Stimulated activated CD8-positive, alpha-beta memory T cell treated with anti-CD3 and anti-CD28 coated beads, Interleukin-4, amount 100 ng/mL, for 1 hour (primary cell): ENCODE data around the gene FGF1.

Experiments used
- DNase-seq, 2 donors: peaks; one replicate each; pipeline ENCODE4 v3.0.0-alpha.2; 2020; ENCODE audit warnings: low read depth in 2 of 2, low spot score in 1 of 2

Gene FGF1

DNA sequence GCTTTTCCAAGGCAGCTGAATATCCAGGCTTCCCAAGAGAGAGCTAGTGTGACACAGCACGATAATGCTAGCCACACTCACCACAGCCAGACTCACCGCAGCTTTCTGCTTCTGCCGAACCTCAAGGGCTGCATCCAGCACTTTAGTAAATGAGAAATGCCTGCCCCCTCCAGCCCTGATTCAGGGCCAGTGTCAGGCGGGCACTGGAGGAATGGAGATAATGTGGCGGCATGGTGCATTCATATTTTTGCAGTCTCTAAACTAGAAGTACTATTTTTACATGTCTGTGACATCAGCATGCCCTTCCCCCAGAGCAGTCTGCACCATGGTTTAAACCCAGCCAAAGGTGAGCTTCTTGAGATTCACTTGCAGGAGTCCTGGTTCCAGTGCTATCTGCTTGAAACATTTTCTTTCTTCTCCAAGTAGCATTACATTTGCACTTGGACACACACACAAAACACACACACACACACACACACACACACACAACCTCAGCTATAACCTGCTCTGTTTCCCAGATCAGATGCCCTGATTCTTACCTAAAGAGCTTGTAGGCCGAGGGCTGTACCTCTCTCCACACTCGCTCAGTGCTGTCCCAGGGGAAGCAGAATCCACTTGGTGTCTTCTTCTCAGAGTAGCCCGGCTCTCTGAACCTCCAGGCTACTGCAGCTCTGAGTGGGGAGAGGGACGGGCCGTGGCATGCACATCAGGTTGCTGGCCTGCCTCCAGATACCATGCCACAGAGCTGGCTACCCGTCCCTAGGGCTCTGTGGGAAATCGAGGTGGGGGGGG lies at the start of gene FGF1:
TSS of gene FGF1 (minus strand) at position 673 of the 792 bp plus-strand sequence. CDS start 71,963 bp downstream, outside the sequence.
- DNase-seq: no peak

DNA sequence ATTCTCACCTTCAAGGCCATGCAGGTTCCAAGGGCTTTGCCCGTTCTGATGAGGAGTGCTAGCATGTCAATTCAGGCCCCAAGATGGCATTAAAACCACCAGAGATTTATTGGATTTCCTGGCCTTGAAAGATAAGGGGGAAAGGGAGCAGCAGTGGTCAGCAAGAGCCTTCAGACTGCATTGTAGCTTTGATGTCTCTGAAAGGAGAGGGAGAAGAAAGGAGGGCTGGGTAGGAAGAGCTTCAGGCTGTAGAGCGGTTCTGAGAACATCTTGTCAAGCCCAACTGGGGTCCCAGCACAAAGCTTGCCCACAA lies 41.8 kb upstream of the FGF1 start:
- DNase-seq: no peak

DNA sequence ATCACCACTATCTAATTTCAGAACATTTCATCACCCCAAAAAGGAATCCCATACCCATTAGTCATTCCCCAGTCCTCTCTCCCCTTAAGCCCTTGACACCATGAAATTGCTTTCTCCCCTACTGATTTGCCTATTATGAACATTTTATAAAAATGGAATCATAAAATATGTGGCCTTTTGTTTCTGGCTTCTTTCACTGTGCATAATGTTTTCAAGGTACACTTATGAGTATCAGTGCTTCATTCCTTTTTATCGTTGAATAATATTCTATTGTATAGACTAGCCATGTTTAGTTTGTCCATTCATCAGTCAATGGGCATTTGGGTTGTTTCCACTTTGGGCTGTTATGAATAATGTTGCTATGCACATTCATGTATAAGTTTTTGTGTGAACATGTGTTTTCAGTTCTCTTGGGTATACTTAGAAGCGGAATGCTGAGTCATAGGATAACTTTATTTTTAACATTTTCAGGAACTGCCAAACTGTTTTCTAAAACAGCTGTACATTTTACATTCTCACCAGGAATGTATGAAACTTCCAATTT lies 40.4 kb upstream of the FGF1 start:
- no peak for DNase-seq

DNA sequence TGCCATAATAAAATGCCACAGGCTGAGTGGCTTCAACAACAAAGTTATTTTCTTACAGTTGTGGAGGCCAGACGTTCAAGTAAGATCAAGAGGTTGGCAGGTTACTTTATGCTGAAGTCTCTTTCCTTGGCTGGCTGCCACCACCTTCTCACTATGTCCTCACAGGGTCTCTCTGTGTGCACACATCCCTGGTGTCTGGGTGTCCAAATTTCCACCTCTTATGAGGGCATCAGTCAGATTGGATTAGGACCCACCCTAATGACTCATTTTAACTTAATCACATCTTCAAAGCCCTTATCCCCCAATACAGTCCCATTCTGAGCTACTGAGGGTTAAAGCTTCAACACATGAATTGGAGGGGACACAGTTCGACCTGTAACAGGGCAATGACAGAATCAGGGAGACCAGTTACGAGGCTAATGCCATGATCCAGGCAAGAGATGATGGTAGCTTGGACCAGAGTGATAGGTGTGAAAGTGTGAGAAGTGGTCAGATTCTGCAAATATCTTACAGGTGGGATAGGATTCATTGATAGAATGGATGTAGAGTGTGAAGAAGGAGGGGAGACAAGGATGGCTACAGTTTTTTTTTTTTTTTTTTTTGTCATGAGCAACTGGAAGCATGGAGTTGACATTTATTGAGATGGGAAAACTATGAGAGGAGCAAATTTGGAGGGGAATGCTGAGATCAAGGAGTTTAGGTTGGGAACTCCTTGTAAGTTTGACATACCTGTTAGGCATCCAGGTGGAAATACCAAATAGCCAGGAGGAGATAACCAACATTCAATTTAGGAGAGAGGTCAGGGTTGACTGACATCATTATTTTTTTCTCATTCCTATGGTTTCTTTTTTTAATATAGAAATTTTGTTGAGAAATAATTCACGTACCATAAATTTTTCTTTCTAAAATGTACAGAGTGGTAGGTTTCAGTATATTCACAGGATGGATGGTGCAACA lies 39.6 kb upstream of the FGF1 start:
- no peak for DNase-seq

DNA sequence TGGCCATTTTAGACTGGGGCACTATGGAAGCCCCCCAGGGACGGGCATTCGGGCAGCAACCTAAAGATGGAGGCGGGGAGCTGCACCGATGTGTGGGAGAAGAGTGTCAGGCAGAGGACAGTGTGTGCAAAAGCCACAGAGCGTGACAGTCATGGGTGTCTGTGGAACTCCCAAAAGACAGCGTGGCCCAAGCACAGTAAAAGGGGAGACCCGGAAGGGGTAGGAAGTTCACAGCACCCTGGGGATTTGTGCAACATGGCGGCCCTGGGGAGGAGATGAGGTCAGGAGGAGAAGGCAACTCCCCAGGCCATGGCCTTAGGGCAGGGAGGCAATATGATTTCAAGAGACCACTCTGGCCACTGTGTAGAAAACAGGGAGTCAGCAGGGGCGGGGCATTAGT lies 38.9 kb upstream of the FGF1 start:
- DNase-seq: no peak

DNA sequence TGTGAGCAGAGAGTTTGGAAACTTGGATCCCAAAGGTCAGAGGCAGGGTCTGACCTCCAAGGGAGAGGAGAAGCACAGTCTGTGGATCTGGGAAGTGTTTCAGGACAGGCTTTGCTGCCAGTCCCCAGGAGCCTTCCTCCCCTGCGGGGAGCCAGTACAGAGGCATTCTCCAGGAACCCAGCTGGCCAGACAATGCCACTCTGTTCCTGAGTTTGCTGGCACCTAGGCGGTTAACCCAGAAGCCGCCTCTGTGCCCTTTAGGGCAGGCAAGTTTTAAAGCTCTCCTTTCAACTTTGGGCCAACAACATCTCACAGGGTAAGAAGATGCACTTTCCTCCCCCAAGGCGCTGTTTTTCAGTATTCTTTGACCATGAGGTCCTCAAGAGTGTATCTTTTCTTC lies 37.0 kb upstream of the FGF1 start:
- no peak for DNase-seq

DNA sequence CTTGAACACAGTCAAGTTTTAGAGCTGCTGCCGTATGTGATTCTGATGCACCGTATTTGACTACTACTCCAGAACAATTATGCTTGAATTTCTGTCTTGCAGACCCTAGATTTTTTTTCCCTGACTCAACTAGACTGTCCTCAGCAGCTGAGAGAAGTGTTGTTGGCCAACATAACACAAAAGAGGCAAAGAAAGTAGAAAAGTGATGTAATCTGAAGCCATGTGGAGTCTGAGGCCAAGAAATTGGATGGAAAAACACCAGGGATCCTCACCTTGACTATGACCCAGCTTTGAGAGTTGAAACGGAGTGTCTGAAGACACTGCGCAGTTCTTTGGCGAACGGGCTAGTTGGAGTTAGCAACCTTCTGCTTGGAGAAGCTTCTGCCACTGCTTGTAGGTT lies 36.3 kb upstream of the FGF1 start:
- no peak for DNase-seq

DNA sequence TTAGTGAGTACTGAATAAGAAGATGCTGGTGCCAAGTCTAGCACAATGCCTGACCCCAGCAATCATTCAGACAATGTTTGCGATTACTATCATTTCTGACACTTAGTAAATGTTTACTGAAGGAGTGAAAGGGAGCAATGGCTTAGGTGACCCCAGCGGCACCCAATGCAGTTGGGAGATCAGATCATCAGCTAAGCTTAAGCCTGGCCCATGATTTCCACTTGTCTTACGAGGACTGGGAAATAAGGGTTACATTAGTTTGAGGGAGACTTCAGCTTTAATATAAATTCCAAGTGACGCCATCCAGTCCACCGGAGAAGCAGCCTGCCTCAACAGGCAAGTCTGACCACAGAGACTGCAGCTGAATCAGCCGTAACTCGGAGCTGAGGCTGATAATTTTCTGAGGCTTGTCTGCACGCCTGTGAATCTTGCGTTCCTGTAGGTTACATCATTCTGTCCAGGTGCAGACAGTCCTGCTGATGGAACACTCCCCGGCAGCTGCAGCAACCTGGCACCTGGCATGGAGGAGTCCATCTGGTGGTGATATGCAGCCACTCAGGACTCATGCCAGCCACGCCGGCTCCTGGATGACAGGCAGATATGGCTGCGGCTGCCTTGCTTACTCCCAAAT lies 34.9 kb upstream of the FGF1 start:
- DNase-seq: no peak

DNA sequence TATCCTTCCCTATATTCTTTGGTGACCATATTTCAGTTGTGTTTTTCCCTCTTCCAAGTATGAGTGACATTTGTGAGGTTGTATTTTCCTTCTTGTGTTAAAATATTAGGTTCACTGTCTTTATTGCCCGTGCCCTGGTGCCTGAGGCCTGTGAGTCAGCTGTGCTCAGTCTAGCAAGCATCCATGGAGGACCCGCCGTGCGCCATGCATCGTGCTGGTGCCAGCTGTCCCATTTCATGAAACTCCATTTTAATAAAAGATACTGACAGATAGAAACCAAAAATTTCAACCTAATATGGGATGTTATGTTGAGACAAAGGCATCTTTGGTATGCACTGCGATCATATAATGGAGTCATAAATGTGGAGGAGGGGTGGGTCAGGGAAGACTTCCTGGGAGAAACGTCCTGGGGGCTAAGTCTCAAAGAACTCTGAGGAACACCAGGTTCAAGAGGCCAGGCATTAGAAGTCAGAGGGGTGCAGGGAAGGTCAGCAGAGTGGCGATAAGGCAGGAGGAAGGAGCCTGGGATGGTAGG lies 34.0 kb upstream of the FGF1 start:
- no peak for DNase-seq

DNA sequence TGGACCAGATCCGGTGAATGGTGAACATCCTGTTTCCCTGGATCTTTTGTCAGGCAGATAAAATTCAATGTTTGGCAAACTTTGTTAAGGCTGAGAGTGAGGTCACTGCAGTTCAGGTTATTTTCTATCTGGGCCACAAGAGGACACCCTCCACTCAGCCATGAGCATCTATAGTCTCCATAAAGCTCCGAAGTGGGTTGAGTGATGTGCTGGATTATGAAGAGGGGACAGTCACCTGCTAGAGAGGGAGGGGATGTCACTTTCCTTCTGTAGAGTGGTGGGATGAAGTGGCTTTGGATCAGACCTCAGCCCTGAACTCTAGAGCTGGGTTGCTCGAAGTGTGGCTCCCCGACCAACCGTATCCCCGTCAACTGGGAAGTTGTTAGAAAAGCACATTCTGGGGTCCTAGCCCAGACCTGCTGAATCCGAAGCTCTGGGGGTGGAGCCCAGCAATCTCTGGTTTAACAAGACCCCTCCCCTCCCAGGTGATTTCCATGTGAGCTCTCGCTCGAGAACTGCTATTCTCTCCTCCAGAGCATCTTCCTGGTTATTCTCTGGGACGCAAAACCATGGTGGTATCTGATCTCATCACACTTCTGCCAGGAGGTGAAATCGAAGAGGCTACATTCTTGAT lies 31.8 kb upstream of the FGF1 start:
- no peak for DNase-seq

DNA sequence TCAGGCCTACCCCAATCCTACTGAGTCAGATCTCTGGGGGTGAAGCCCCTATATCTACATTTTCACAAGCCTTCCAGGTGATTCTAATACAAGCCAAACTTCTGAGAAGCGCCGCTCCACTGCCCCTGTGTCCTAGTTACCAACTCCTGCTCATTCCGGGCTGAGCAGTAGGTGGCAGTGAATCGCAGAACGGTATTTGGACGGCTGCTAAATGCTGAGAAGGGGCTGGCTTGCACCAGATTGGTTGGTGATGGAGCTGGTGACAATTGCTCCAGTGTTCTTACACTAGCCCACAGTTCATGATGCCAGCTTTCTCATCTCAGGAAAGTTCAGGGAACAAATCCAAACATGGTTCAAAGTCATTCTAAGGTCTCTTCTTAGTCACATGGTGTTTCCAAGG lies 31.1 kb upstream of the FGF1 start:
- DNase-seq: no peak

DNA sequence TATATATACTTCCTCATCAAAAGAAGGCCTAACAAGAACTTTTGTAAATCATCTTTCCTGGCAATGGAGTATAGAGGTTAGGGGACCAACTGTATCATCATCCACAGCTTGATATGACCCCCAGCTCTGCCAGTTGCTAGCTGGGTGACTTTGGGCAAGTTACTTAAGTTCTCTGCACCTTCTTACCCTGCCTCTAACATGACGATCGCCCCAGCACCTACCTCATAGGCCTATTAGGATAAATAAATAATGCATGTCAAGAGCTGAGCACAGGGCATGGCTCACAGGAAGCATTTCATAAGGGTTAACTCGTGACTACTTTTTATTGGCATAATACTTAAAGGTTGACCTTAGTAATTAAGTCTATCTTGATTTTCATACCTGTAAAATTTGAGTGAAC lies 29.4 kb upstream of the FGF1 start:
- DNase-seq: no peak

DNA sequence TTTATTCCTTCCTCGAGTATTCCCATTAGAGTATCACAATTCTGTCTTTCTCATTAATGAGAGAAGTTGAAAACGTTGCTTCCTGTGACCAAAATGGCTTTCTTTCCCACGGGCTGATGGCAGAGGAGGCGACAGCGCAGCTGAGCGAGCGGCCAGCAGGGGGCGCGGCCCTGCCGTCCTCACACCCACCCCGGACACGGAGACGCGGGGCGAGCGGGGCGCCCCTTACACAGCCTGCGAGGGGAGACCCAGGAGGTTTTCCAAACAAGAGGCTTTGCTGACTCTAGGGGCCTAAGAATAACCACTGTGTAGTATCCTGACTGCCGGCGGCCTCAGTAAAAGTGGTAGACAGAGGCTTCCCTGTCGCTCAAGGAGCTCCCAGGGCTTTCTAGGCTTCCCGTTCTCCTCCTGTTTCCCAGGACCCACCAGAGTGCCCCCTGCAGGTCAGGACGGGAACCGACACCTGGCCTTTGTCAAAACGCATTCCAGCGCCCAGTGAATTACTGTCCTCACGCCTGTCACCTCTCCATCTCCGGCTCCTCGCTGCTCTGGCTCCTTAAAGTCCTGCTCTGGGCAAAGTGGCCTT lies 27.3 kb upstream of the FGF1 start:
- peak; percentile 65 to 69 for DNase-seq

DNA sequence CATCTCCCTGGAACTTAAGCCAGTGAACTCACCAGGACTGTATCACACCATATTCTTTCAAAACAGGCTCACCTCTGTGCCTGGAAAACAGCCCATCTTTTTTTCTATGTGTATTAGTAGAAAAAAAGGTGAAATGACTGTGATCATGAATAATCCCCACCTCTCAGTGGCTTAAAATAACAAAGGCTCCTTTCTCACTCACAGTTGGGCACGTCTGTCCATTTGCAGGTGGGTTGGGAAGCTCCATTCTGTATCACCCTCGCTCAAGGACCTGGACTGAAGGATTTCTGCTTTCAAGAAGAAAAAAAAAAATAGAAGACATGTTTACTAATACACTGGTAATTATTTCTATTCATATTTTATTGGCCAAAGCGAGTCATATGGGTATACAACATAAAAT lies 17.3 kb upstream of the FGF1 start:
- no peak for DNase-seq

DNA sequence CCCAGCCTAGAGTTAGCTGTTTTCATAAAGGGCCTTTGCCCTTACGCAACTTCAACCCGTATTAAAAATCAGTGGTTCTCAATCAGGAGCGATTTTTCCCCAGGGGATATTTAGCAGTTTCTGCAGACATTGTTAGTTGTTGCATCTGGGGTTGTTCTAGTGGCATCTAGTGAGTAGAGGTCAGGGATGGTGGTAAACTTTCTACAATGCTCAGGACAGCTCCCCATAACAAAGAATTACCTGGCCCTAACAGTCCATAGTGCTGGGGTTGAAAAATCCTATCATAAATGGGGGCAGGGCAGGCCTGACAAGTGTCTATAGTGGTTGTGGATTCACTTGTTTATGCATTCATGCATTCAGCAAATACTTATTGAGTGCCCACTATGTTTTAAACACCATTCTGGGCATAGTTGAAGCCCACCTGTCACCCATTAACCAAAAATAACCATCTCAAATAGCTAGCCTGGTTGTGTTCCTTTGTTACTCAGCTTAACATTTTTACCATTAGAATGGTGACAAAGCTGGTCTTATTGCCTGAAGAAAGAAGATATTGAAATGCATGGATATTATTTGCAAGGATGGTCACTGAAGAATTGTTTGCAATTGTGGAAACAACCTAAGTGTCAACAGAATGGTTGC lies 15.9 kb upstream of the FGF1 start:
- no peak for DNase-seq

DNA sequence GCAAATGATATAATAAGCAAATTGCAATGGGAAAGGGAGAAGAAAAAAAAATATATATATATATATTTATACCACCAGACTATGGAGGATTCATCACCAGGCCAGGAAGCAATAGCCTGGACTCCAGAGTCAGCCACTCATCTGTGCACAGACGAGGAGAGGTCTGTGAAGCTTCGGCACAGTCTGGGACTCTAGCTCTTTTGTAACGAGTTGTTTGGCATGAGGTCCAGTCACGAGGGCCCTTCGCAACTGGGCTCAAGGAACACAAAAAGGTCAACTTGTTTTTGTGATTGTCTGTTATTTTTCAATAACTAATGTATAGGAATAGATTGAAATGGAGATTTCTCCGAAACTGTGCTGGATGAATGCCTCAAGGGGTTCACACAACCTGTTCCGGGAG lies 14.7 kb upstream of the FGF1 start:
- DNase-seq: no peak

DNA sequence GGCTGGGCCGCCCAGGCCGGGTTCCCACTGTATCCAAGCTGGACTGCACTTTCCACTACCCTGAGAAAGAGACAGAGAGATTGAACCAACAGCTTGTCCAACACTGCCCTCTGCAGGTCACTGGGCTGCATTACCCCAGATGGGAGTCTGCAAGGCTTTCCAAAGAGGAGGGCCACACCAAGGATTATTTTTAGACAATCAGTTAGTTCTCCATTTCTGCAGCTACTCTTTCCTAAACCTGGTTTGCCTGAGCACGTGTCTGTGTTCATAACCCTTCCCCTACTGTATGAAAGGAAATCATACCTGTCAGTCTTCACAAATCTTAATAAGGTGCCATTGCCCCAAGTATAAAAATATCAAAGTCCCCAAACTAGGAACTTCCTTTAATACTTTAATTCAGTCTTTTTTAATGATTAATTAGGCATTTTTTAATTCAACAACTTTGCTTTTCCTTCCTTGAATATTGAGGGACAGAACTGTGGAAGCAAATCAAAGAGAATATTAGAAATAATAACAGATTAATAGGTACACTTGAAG lies 13.4 kb upstream of the FGF1 start:
- peak; percentile 40 to 49 for DNase-seq

DNA sequence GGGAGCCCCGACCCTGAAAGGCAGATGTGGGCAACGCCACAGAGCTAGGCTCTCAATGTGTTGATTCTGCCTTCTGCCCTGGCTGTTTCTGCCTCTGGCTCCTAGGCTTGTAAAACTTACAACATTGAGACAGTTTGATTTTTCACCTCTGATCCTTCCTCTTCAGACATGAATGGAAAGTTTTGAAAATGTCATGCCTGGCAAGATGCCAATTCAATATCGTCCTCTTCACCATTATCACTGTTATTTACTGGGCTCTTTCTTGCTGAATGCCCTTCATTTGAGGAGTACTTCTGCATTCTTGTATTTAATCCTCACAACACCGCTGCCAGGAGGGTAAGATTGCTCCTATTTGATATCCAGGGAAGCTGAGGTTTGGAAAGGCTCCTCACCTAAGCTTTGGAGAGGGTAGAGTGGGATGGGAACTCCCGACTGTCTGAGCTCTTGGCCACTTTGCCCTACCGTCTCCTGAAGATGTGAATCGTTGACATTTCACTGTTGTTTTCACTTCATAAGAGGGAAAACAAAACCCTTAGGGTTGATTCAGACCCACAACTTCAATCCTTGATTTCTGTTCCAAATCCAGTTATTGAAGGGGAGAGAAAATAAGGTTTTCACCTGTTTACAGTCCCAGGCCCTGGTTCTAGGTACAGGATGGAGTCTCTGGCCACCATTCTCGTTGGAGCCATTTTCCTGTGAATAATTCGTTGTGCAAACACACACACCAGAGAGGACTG lies 12.7 kb upstream of the FGF1 start:
- no peak for DNase-seq
